GM03348 (cell line): ENCODE measurements around the gene TMEM143.
"Not testable (repeated sequence)": the region's sequence is repeated elsewhere in the genome, so short reads cannot be mapped to it uniquely, and the experiment has no call there.

Source experiments
- DNase-seq: peaks from one replicate; pipeline ENCODE4 v3.0.0; 2012; ENCODE audit warnings: low spot score

The TMEM143 gene

GRCh38 chr19:48292798-48293197, 70.9 kb downstream of the TMEM143 start:
- peak; percentile 85 for DNase-seq

GRCh38 chr19:48291489-48291815, 72.3 kb downstream of the TMEM143 start:
- not testable (repeated sequence) for DNase-seq

- DNase-seq, result peak; percentile 92
These were observed 72.8 kb downstream of the TMEM143 start for GRCh38 chr19:48290771-48291488.

DNA sequence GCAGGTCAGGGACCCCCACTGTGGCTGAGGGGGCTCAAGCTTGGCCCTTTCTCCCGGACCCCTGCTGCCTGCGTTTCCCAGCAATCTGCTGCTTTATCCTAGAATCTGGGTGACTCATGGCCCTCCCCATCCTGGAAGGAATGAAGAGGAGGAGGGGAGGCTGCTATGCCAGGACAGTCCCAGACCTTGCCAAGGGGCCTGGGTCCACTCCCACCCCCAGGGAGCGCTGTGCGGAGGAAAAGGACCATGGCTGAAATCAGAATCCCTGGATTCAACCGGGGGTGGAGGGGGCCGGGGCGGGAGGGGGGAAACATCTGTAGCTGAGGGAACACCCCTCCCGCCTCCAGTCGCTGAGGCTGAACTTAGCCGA, 73.4 kb downstream of the TMEM143 start:
- DNase-seq, result peak; percentile 78

GRCh38 chr19:48287748-48288147, 76.0 kb downstream of the TMEM143 start:
- DNase-seq, result no peak

DNA sequence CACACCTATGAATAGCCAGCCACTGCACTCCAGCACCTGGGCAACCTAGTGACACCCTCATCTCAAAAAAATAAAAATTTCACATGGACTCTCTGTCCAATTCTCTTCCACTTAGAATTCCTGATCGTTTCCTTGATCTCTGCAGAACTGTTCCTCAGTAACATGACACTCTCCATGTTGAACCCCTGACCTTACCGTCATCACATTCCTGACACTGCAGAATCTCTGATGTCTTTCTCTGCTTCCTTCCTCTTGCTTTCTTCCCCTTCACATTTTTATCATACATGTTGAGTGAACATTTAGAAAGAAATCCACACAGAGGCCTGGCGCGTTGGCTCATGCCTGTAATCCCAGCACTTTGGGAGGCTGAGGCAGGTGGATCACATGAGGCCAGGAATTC, 78.8 kb downstream of the TMEM143 start:
- no peak for DNase-seq

DNA sequence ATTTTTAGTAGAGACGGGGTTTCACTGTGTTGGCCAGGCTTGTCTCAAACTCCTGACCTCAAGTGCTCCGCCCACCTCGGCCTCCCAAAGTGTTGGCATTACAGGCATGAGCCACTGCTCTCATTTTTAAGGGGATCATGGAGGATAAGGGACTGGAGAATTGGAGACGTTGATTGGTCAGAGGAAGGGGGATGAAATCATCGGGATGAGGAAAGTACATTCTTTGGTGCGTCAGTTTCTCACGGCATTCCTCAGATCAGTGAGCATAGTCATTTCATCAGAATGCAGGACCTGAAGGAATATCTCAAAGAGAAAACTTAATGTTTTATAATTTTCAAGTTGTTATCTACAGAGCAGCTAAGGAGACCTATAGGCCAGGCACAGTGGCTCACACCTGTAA, 79.8 kb downstream of the TMEM143 start:
- DNase-seq, result no peak
